CD14-positive monocyte (primary cell): ENCODE data around the gene SEMA7A. TPM values are rescaled to one million over a fixed set of nuclear protein-coding genes. Genes with fewer than 3 reads are reported as not detected.
A peak's percentile ranks its signal among the peaks of the same experiment; 100 is the strongest.

Experiments
- DNase-seq, 3 donors: peaks; one replicate each; pipeline ENCODE4 v3.0.0-alpha.2; 2011 to 2022
- H2AFZ ChIP-seq: 2 replicates; pipeline ENCODE4 v1.6.0; 2012; ENCODE audit warnings: mild to moderate bottlenecking, low read depth, low read length, inconsistent platforms; ENCODE audit not compliant: insufficient read depth, poor library complexity, severe bottlenecking
- H3K27ac ChIP-seq, 2 donors: 1 replicate in 1 of 2; 2 replicates in 1 of 2; pipeline ENCODE4 v1.5.1; 2012 to 2013; ENCODE audit warnings: low read length in 2 of 2, control low read depth in 1 of 2, inconsistent platforms in 1 of 2, low read depth in 1 of 2, mild to moderate bottlenecking in 1 of 2
- H3K27me3 ChIP-seq, 2 donors: one replicate each; pipeline versions ENCODE4 v1.6.0 to v1.6.1; 2011 to 2013; ENCODE audit warnings: low read length in 2 of 2; ENCODE audit not compliant: control insufficient read depth in 2 of 2, insufficient read depth in 2 of 2
- H3K36me3 ChIP-seq, 2 donors: replicated peaks in 1 of 2; 1 replicate in 1 of 2; 2 replicates in 1 of 2; pipeline versions ENCODE4 v1.5.1 to v1.6.1; 2012 to 2013; ENCODE audit warnings: low read length in 2 of 2, control low read depth in 1 of 2, inconsistent platforms in 1 of 2, mild to moderate bottlenecking in 1 of 2; ENCODE audit not compliant: insufficient read depth in 2 of 2, control insufficient read depth in 1 of 2
- H3K4me1 ChIP-seq, 2 donors: 1 replicate in 1 of 2; 2 replicates in 1 of 2; pipeline versions ENCODE4 v1.5.1 to v1.6.1; 2012 to 2013; ENCODE audit warnings: low read length in 2 of 2, control low read depth in 1 of 2, inconsistent platforms in 1 of 2, mild to moderate bottlenecking in 1 of 2, moderate library complexity in 1 of 2; ENCODE audit not compliant: insufficient read depth in 2 of 2, control insufficient read depth in 1 of 2
- H3K4me2 ChIP-seq: replicated peaks from 2 replicates; pipeline ENCODE3; 2012; ENCODE audit warnings: low read length, moderate library complexity, mild to moderate bottlenecking; ENCODE audit not compliant: poor library complexity, severe bottlenecking; ENCODE audit errors: extremely low read depth
- H3K4me3 ChIP-seq, 3 experiments: fragments of 200-600 bp in 1 of 3; sonication (generic) in 1 of 3; replicated peaks in 1 of 3; 1 replicate in 2 of 3; 2 replicates in 1 of 3; pipeline ENCODE4 v1.5.1; 2011 to 2013; ENCODE audit warnings: low read length in 3 of 3, mild to moderate bottlenecking in 3 of 3, control low read depth in 2 of 3, low read depth in 2 of 3, inconsistent platforms in 1 of 3, moderate library complexity in 1 of 3
- H3K79me2 ChIP-seq: 2 replicates; pipeline ENCODE4 v1.6.0; 2012; ENCODE audit warnings: mild to moderate bottlenecking, control low read depth, inconsistent platforms, low read length, moderate library complexity; ENCODE audit not compliant: insufficient read depth
- H3K9ac ChIP-seq: 2 replicates; pipeline ENCODE4 v1.6.0; 2017; ENCODE audit warnings: low read length, mild to moderate bottlenecking; ENCODE audit not compliant: insufficient read depth, poor library complexity, severe bottlenecking
- H3K9me3 ChIP-seq, 2 donors: replicated peaks in 1 of 2; 1 replicate in 1 of 2; 2 replicates in 1 of 2; pipeline versions ENCODE4 v1.5.1 to v1.6.1; 2012 to 2013; ENCODE audit warnings: low read length in 2 of 2, control low read depth in 1 of 2; ENCODE audit not compliant: control insufficient read depth in 1 of 2, insufficient read depth in 1 of 2
- H4K20me1 ChIP-seq: 2 replicates; pipeline ENCODE4 v1.6.0; 2012; ENCODE audit warnings: mild to moderate bottlenecking, low read length, control low read depth, moderate library complexity; ENCODE audit not compliant: insufficient read depth
- H3K27ac Mint-ChIP-seq, 7 donors: one replicate each; pipeline ENCODE4 v1.8.0; 2020; ENCODE audit warnings: mild to moderate bottlenecking in 7 of 7, mixed read lengths in 7 of 7, moderate library complexity in 6 of 7, inconsistent platforms in 2 of 7
- H3K27me3 Mint-ChIP-seq, 3 donors: one replicate each; pipeline ENCODE4 v1.8.0; 2021 to 2022; ENCODE audit warnings: low read depth in 3 of 3, mild to moderate bottlenecking in 3 of 3, mixed read lengths in 3 of 3, moderate library complexity in 3 of 3, inconsistent platforms in 1 of 3
- H3K36me3 Mint-ChIP-seq, 2 donors: one replicate each; pipeline ENCODE4 v1.8.0; 2020; ENCODE audit warnings: mixed read lengths in 2 of 2, inconsistent platforms in 1 of 2, mild to moderate bottlenecking in 1 of 2
- H3K4me1 Mint-ChIP-seq: one replicate; pipeline ENCODE4 v1.8.0; 2020; ENCODE audit warnings: mild to moderate bottlenecking, mixed read lengths
- H3K4me3 Mint-ChIP-seq, 2 donors: one replicate each; pipeline ENCODE4 v1.8.0; 2020; ENCODE audit warnings: mild to moderate bottlenecking in 2 of 2, mixed read lengths in 2 of 2, moderate library complexity in 1 of 2
- H3K9me3 Mint-ChIP-seq, 7 donors: one replicate each; pipeline ENCODE4 v1.8.0; 2020 to 2022; ENCODE audit warnings: mixed read lengths in 7 of 7, mild to moderate bottlenecking in 6 of 7, moderate library complexity in 6 of 7, inconsistent platforms in 2 of 7
- CTCF ChIP-seq: fragments of 200-600 bp; IDR thresholded peaks from one replicate; pipeline ENCODE4 v1.8.0; 2022; ENCODE audit warnings: antibody characterized with exemption, mild to moderate bottlenecking
- WGBS: methylation state at CpG from one replicate; pipeline ENCODE4 v1.1.5; 2013; ENCODE audit warnings: missing lambda C conversion rate; ENCODE audit not compliant: insufficient coverage; 5-methylcytosine and 5-hydroxymethylcytosine counted together
- intact Hi-C, 2 donors: fragments of 100-400 bp; cut with micrococcal nuclease; formaldehyde crosslinking; loops; one replicate each; pipeline versions ENCODE4 v1.15.0 to v1.15.1; 2023
- polyA plus RNA-seq, 3 donors: library from polyadenylated mRNA; depleted of rRNA in 1 of 3; unstranded in 2 of 3; stranded (reverse) in 1 of 3; fragments of 300-500 nt in 2 of 3; fragments of >200 nt in 1 of 3; fragmentation: Illumina TruSeq in 2 of 3; gene quantifications; 1 replicate in 2 of 3; 2 replicates in 1 of 3; pipeline ENCODE4 v1.2.3, GENCODE V29; 2012 to 2021

The SEMA7A gene
- polyA plus RNA-seq, 3 donors: 0.04 to 4.8 (median 0.15) TPM

DNA sequence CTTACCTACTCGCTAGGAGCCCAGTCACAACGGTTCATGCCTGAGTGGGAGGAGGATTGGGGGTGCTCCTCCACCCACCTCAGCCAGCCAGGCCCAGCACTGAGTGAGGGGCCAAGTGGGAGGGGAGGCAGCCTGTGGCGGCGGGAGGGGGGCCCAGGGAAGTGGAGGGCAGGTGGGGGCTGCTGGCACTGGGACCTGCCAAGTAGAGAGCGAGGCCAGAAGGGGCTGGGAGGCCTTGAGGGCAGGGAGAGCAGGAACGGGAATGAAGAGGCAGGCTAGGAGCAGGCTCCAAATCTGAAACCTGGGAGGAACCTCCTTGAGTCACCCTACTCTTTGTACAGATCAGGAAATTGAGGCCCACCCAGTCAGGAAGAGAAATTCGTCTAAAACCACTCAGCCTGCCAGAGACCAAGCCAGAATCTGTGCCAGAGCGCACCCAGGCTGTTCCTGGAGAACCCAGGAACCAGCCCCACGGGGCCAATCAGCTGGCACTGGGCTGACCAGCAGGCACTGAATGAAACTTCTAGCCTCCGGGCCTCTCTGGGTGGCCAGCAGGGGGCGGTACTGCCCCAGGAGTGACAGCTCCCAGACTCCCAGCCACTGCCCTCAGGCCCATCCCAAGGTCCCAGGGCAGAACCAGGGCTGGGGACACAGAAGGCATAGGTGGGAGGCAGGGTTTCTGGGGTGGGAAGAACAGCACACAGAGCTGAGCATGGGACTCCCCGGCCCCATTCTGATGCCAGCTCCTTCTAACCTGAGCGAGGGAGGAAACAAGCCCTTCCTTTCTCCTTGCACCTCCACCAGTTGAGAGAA, 51.5 kb downstream of the SEMA7A start:
- Histone ChIP-seq H4K20me1 (no peaks in the 10 kb centered on the region), H3K9ac (no peak overlapping the region), H3K79me2 (no peaks in the 10 kb centered on the region), H3K27me3 (no peaks in the 10 kb centered on the region), H3K4me1 (peaks cover 4 to 12% of the 10 kb centered on the region in 2 donors), H3K36me3 (no peaks in the 10 kb centered on the region), H3K9me3 (no peaks in the 10 kb centered on the region), H3K4me3 (no peak overlapping the region), H3K4me2 (no peak overlapping the region), H2AFZ (no peak overlapping the region), H3K27ac (no peak overlapping the region)
- DNase-seq: peak; percentile 70 to 85 (median 81)
- Mint-ChIP-seq H3K27me3 (peaks cover 2 to 15% (median 11%) of the 10 kb centered on the region in 3 donors), H3K4me1 (peaks cover 13% of the 10 kb centered on the region), H3K9me3 (no peaks in the 10 kb centered on the region), H3K27ac (no peak overlapping the region), H3K4me3 (no peak overlapping the region), H3K36me3 (no peaks in the 10 kb centered on the region)
- WGBS: 60% methylated on average over 7 of the region's 13 CpGs
- intact Hi-C loops: loop anchor here (1.0 to 2.0 kb wide), 2 partner anchors 56 to 57 kb away; no protein-coding TSS in a partner anchor
- peak; percentile 99 for TF ChIP-seq CTCF

- Histone ChIP-seq H3K4me1 (peaks cover 4 to 12% of the 10 kb centered on the region in 2 donors), H3K27me3 (no peaks in the 10 kb centered on the region), H3K36me3 (no peaks in the 10 kb centered on the region), H3K4me3 (no peak overlapping the region), H4K20me1 (no peaks in the 10 kb centered on the region), H3K9ac (no peak overlapping the region), H3K27ac (no peak overlapping the region), H2AFZ (no peak overlapping the region), H3K4me2 (no peak overlapping the region), H3K9me3 (no peaks in the 10 kb centered on the region), H3K79me2 (no peaks in the 10 kb centered on the region)
- Mint-ChIP-seq H3K4me3 (no peak overlapping the region), H3K9me3 (no peaks in the 10 kb centered on the region), H3K4me1 (peaks cover 13% of the 10 kb centered on the region), H3K27me3 (peaks cover 2 to 15% (median 11%) of the 10 kb centered on the region in 3 donors), H3K36me3 (no peaks in the 10 kb centered on the region), H3K27ac (no peak overlapping the region)
- intact Hi-C loops: no loop called here
- DNase-seq: no peak
- TF ChIP-seq CTCF: no peak
- no CpG with 5 or more reads among the region's 5 CpGs for WGBS
Observed at GRCh38 chr15:74381481-74381880, 52.3 kb downstream of the SEMA7A start.
